ENCODE data around the gene ZNF385D. TPM values are rescaled to one million over a fixed set of nuclear protein-coding genes. Genes with fewer than 3 reads are reported as not detected.
"Not testable (repeated sequence)": the region's sequence is repeated elsewhere in the genome, so short reads cannot be mapped to it uniquely, and the experiment has no call there.

Gene ZNF385D
- total and polyA plus RNA-seq, 4 donors = 6.2 to 33.7 (median 29.5) TPM

GRCh38 chr3:21517184-21517583 lies 233.8 kb downstream of the ZNF385D start:
- no peaks in the 10 kb centered on the region for H3K27me3 ChIP-seq (ENCODE audit: control insufficient read depth, insufficient read depth, low read length)
- H3K4me3 ChIP-seq (ENCODE audit: low read depth, low read length) = no peak overlapping the region
- H3K9me3 ChIP-seq (ENCODE audit: control insufficient read depth, insufficient read depth, low read length) = no peaks in the 10 kb centered on the region
- WGBS (ENCODE audit: insufficient coverage) = 48% methylated on average over 3 of the region's 3 CpGs
- DNase-seq (ENCODE audit: low read depth in 4 of 6, low spot score in 6 of 6) = no peak
- H3K27ac ChIP-seq (ENCODE audit: low read depth, low read length) = no peak overlapping the region
- H3K4me1 ChIP-seq (ENCODE audit: control insufficient read depth, insufficient read depth, low read length) = no peaks in the 10 kb centered on the region
- no peaks in the 10 kb centered on the region for H3K36me3 ChIP-seq (ENCODE audit: control insufficient read depth, insufficient read depth, low read length)

- no peak for DNase-seq (ENCODE audit: low read depth in 4 of 6, low spot score in 6 of 6)
- Histone ChIP-seq H3K4me3 (ENCODE audit: low read depth, low read length) (no peak overlapping the region), H3K27me3 (ENCODE audit: control insufficient read depth, insufficient read depth, low read length) (no peaks in the 10 kb centered on the region), H3K27ac (ENCODE audit: low read depth, low read length) (no peak overlapping the region), H3K9me3 (ENCODE audit: control insufficient read depth, insufficient read depth, low read length) (no peaks in the 10 kb centered on the region), H3K36me3 (ENCODE audit: control insufficient read depth, insufficient read depth, low read length) (no peaks in the 10 kb centered on the region), H3K4me1 (ENCODE audit: control insufficient read depth, insufficient read depth, low read length) (no peaks in the 10 kb centered on the region)
- no CpG with 5 or more reads among the region's 1 CpG for WGBS (ENCODE audit: insufficient coverage)
Measured at GRCh38 chr3:21515417-21515816, 235.6 kb downstream of the ZNF385D start.

DNA sequence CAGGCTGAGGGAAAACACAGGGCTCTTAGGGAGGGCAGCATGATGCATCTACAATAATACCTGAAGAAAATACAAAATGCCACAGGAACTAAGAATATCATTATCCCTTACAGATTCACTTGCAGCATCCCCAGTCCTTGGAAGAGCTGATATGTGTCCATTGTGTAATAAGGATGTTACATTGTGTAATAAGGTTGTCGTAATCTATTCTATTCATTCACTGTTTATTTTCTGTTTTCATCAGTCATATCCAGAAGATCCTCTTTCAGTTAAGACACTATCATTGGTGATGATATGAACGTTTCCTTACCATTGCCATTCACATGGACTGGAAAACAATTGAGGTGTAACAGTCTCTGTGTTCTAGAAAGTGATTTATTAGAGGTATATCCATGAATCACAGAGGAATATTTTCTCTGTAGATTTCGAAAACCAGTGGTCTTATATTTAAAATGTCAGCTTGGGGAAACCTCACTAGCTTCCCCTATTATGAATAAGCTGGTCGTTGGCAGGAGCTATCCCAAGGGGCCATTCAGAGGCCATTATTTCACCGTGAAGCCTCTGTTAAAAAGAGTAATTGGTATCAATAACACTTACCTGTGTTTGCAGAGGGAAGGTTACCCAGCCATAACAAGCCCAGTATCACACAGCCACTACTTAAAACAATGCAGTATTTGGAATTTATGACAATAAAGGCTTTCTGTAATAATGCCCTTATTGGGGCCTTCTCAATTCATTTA lies 241.1 kb downstream of the ZNF385D start:
- H3K4me1 ChIP-seq (ENCODE audit: control insufficient read depth, insufficient read depth, low read length) = no peaks in the 10 kb centered on the region
- no peak overlapping the region for H3K27ac ChIP-seq (ENCODE audit: low read depth, low read length)
- peak in 1 of 6 donors; percentile 65 for DNase-seq (ENCODE audit: low read depth in 4 of 6, low spot score in 6 of 6)
- no peak overlapping the region for H3K4me3 ChIP-seq (ENCODE audit: low read depth, low read length)
- H3K27me3 ChIP-seq (ENCODE audit: control insufficient read depth, insufficient read depth, low read length) = no peaks in the 10 kb centered on the region
- WGBS (ENCODE audit: insufficient coverage) = no CpG with 5 or more reads among the region's 5 CpGs
- no peaks in the 10 kb centered on the region for H3K36me3 ChIP-seq (ENCODE audit: control insufficient read depth, insufficient read depth, low read length)
- no peaks in the 10 kb centered on the region for H3K9me3 ChIP-seq (ENCODE audit: control insufficient read depth, insufficient read depth, low read length)

GRCh38 chr3:21508246-21508645 lies 242.8 kb downstream of the ZNF385D start:
- Histone ChIP-seq H3K4me3 (ENCODE audit: low read depth, low read length) (no peak overlapping the region), H3K27ac (ENCODE audit: low read depth, low read length) (no peak overlapping the region), H3K9me3 (ENCODE audit: control insufficient read depth, insufficient read depth, low read length) (no peaks in the 10 kb centered on the region), H3K4me1 (ENCODE audit: control insufficient read depth, insufficient read depth, low read length) (no peaks in the 10 kb centered on the region), H3K36me3 (ENCODE audit: control insufficient read depth, insufficient read depth, low read length) (no peaks in the 10 kb centered on the region), H3K27me3 (ENCODE audit: control insufficient read depth, insufficient read depth, low read length) (no peaks in the 10 kb centered on the region)
- no peak for DNase-seq (ENCODE audit: low read depth in 4 of 6, low spot score in 6 of 6)

GRCh38 chr3:21505711-21506460 lies 245.1 kb downstream of the ZNF385D start:
- Histone ChIP-seq H3K4me3 (ENCODE audit: low read depth, low read length) (no peak overlapping the region), H3K27ac (ENCODE audit: low read depth, low read length) (no peak overlapping the region), H3K27me3 (ENCODE audit: control insufficient read depth, insufficient read depth, low read length) (no peaks in the 10 kb centered on the region), H3K36me3 (ENCODE audit: control insufficient read depth, insufficient read depth, low read length) (no peaks in the 10 kb centered on the region), H3K9me3 (ENCODE audit: control insufficient read depth, insufficient read depth, low read length) (no peaks in the 10 kb centered on the region), H3K4me1 (ENCODE audit: control insufficient read depth, insufficient read depth, low read length) (no peaks in the 10 kb centered on the region)
- DNase-seq (ENCODE audit: low read depth in 4 of 6, low spot score in 6 of 6) = no peak
- WGBS (ENCODE audit: insufficient coverage) = no CpG with 5 or more reads among the region's 4 CpGs

GRCh38 chr3:21502656-21503055 lies 248.4 kb downstream of the ZNF385D start:
- no peaks in the 10 kb centered on the region for H3K36me3 ChIP-seq (ENCODE audit: control insufficient read depth, insufficient read depth, low read length)
- H3K27ac ChIP-seq (ENCODE audit: low read depth, low read length) = no peak overlapping the region
- no peaks in the 10 kb centered on the region for H3K4me1 ChIP-seq (ENCODE audit: control insufficient read depth, insufficient read depth, low read length)
- WGBS (ENCODE audit: insufficient coverage) = 33% methylated on average over 1 of the region's 1 CpG
- H3K4me3 ChIP-seq (ENCODE audit: low read depth, low read length) = no peak overlapping the region
- no peaks in the 10 kb centered on the region for H3K9me3 ChIP-seq (ENCODE audit: control insufficient read depth, insufficient read depth, low read length)
- DNase-seq (ENCODE audit: low read depth in 4 of 6, low spot score in 6 of 6) = no peak
- H3K27me3 ChIP-seq (ENCODE audit: control insufficient read depth, insufficient read depth, low read length) = no peaks in the 10 kb centered on the region

- no peak overlapping the region for H3K4me3 ChIP-seq (ENCODE audit: low read depth, low read length)
- no peak overlapping the region for H3K27ac ChIP-seq (ENCODE audit: low read depth, low read length)
- no peaks in the 10 kb centered on the region for H3K4me1 ChIP-seq (ENCODE audit: control insufficient read depth, insufficient read depth, low read length)
- DNase-seq (ENCODE audit: low read depth in 4 of 6, low spot score in 6 of 6) = no peak
- no peaks in the 10 kb centered on the region for H3K36me3 ChIP-seq (ENCODE audit: control insufficient read depth, insufficient read depth, low read length)
- H3K9me3 ChIP-seq (ENCODE audit: control insufficient read depth, insufficient read depth, low read length) = no peaks in the 10 kb centered on the region
- 87% methylated on average over 8 of the region's 10 CpGs for WGBS (ENCODE audit: insufficient coverage)
- H3K27me3 ChIP-seq (ENCODE audit: control insufficient read depth, insufficient read depth, low read length) = no peaks in the 10 kb centered on the region
Measured at GRCh38 chr3:21500834-21501233, 250.2 kb downstream of the ZNF385D start.

DNA sequence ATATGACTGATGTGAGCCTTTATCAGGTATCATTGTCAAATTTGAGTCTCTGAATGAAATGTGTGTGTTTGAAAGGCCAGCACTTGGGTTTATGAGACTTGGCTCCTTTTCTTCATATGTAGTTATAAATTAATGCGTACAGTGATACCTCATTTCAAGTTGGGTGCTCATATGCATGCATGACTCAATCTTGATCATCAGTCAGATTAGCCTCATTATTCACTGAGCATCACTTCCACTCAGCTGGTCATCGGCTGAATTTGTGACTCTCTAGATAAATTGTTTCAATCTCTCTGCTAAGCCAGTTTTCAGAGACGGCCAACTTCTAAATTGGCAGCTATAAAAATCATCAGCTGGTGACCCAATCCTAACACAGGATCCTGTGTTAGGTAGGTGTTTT lies 260.3 kb downstream of the ZNF385D start:
- H3K4me1 ChIP-seq (ENCODE audit: control insufficient read depth, insufficient read depth, low read length); H3K27ac ChIP-seq (ENCODE audit: low read depth, low read length); H3K27me3 ChIP-seq (ENCODE audit: control insufficient read depth, insufficient read depth, low read length); DNase-seq (ENCODE audit: low read depth in 4 of 6, low spot score in 6 of 6); H3K4me3 ChIP-seq (ENCODE audit: low read depth, low read length); H3K36me3 ChIP-seq (ENCODE audit: control insufficient read depth, insufficient read depth, low read length); H3K9me3 ChIP-seq (ENCODE audit: control insufficient read depth, insufficient read depth, low read length): not testable (repeated sequence)
- no CpG with 5 or more reads among the region's 3 CpGs for WGBS (ENCODE audit: insufficient coverage)

DNA sequence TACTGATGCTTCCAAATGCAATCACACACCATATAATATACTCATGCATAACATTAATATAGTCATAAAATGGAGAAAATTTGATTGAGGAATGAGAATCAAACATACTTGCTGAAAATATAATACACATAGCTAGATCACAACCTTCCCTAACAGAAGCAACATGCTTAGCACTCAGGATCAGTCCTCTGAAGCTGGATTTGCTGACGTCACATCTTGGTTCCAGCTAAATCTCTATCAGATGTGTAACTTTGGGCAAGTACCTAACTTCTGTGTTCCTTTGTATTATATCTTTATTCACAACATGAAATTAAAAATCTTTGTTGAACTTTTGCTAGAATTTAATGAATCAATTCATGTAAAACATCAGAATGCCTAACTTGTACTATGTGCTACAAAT lies 263.5 kb downstream of the ZNF385D start:
- H3K4me3 ChIP-seq (ENCODE audit: low read depth, low read length) = no peak overlapping the region
- H3K27me3 ChIP-seq (ENCODE audit: control insufficient read depth, insufficient read depth, low read length) = no peaks in the 10 kb centered on the region
- H3K36me3 ChIP-seq (ENCODE audit: control insufficient read depth, insufficient read depth, low read length) = no peaks in the 10 kb centered on the region
- H3K4me1 ChIP-seq (ENCODE audit: control insufficient read depth, insufficient read depth, low read length) = no peaks in the 10 kb centered on the region
- no peak overlapping the region for H3K27ac ChIP-seq (ENCODE audit: low read depth, low read length)
- H3K9me3 ChIP-seq (ENCODE audit: control insufficient read depth, insufficient read depth, low read length) = no peaks in the 10 kb centered on the region
- no peak for DNase-seq (ENCODE audit: low read depth in 4 of 6, low spot score in 6 of 6)
- WGBS (ENCODE audit: insufficient coverage) = 100% methylated on average over 1 of the region's 1 CpG
